HEK293 (cell line): ENCODE measurements around the gene RETNLB.

Source experiments
- CTCF ChIA-PET: fragments of 350-600 bp; formaldehyde crosslinking; extraction: SDS; loops from one replicate; lab custom pipeline; 2021; ENCODE audit warnings: antibody characterized with exemption; lab: Yijun Ruan, JAX
- POLR2A ChIA-PET: fragments of 300-600 bp; formaldehyde crosslinking; extraction: SDS; loops from one replicate; lab custom pipeline; 2020; ENCODE audit warnings: antibody characterized with exemption, inconsistent platforms; lab: Yijun Ruan, JAX
- H3K27ac ChIP-seq: fragments of 200-500 bp; sonication (Bioruptor generic); 2 replicates; pipeline ENCODE4 v1.5.1; 2014; ENCODE audit warnings: low read depth, low read length, control low read depth, inconsistent platforms; ENCODE audit errors: extremely low read depth
- H3K36me3 ChIP-seq, 2 experiments: fragments of 200-500 bp in 1 of 2; sonication (Bioruptor generic) in 1 of 2; 1 replicate in 1 of 2; 2 replicates in 1 of 2; pipeline ENCODE4 v1.5.1; 2014 to 2017; ENCODE audit warnings: inconsistent platforms in 2 of 2, low read length in 2 of 2; ENCODE audit not compliant: control insufficient read depth in 2 of 2, insufficient read depth in 1 of 2
- H3K4me1 ChIP-seq: fragments of 200-500 bp; sonication (Bioruptor generic); 2 replicates; pipeline ENCODE4 v1.5.1; 2014; ENCODE audit warnings: mild to moderate bottlenecking, low read length, inconsistent platforms; ENCODE audit not compliant: control insufficient read depth, insufficient read depth
- H3K4me3 ChIP-seq: 2 replicates; pipeline ENCODE4 v1.5.1; 2011; ENCODE audit warnings: low read depth, mild to moderate bottlenecking, control low read depth, low read length, moderate library complexity
- H3K9me3 ChIP-seq: fragments of 200-500 bp; sonication (Bioruptor generic); 2 replicates; pipeline ENCODE4 v1.5.1; 2014; ENCODE audit warnings: low read depth, low read length, inconsistent platforms; ENCODE audit not compliant: control insufficient read depth, insufficient read depth
- ATF2 ChIP-seq: fragments of 450-650 bp; formaldehyde crosslinking; IDR thresholded peaks from 2 replicates; pipeline ENCODE4 v1.5.1; 2016; ENCODE audit warnings: missing biosample characterization, missing genetic modification characterization, low read depth
- BCL6B ChIP-seq: fragments of 450-650 bp; formaldehyde crosslinking; IDR thresholded peaks from 2 replicates; pipeline ENCODE4 v1.5.1; 2017; ENCODE audit warnings: missing biosample characterization, missing genetic modification characterization
- EGR2 ChIP-seq: fragments of 450-650 bp; formaldehyde crosslinking; IDR thresholded peaks from 2 replicates; pipeline ENCODE4 v1.5.1; 2016; ENCODE audit warnings: low read depth, missing biosample characterization, missing genetic modification characterization
- GFI1B ChIP-seq: fragments of 450-650 bp; formaldehyde crosslinking; IDR thresholded peaks from 2 replicates; pipeline ENCODE4 v1.5.1; 2016; ENCODE audit warnings: missing biosample characterization, missing genetic modification characterization
- GLI4 ChIP-seq: fragments of 450-650 bp; formaldehyde crosslinking; IDR thresholded peaks from 2 replicates; pipeline ENCODE4 v1.5.1; 2016; ENCODE audit warnings: missing biosample characterization, missing genetic modification characterization
- HOXA7 ChIP-seq: sonication (generic); formaldehyde crosslinking; IDR thresholded peaks from 2 replicates; pipeline ENCODE4 v1.8.1; 2022; ENCODE audit warnings: missing genetic modification reagents, borderline replicate concordance
- PRDM1 ChIP-seq: fragments of 450-650 bp; formaldehyde crosslinking; IDR thresholded peaks from 2 replicates; pipeline ENCODE4; 2016; ENCODE audit warnings: missing biosample characterization, missing genetic modification characterization
- REPIN1 ChIP-seq: fragments of 450-650 bp; formaldehyde crosslinking; IDR thresholded peaks from 2 replicates; pipeline ENCODE4 v1.5.1; 2017; ENCODE audit warnings: missing biosample characterization, missing genetic modification characterization, low read depth
- ZBTB20 ChIP-seq: fragments of 450-650 bp; formaldehyde crosslinking; IDR thresholded peaks from 2 replicates; pipeline ENCODE4 v1.5.1; 2016; ENCODE audit warnings: missing biosample characterization, missing genetic modification characterization
- ZBTB49 ChIP-seq: fragments of 450-650 bp; formaldehyde crosslinking; IDR thresholded peaks from 2 replicates; pipeline ENCODE4 v1.5.1; 2016; ENCODE audit warnings: missing biosample characterization, missing genetic modification characterization, low read depth
- ZNF10 ChIP-seq: fragments of 450-650 bp; formaldehyde crosslinking; IDR thresholded peaks from 2 replicates; pipeline ENCODE4 v1.5.1; 2017; ENCODE audit warnings: missing biosample characterization, missing genetic modification characterization
- ZNF169 ChIP-seq: fragments of 450-650 bp; formaldehyde crosslinking; IDR thresholded peaks from 2 replicates; pipeline ENCODE4 v1.5.1; 2016; ENCODE audit warnings: missing biosample characterization, missing genetic modification characterization
- ZNF2 ChIP-seq: fragments of 450-650 bp; formaldehyde crosslinking; IDR thresholded peaks from 2 replicates; pipeline ENCODE4 v1.5.1; 2016; ENCODE audit warnings: missing biosample characterization, missing genetic modification characterization
- ZNF214 ChIP-seq: fragments of 450-650 bp; formaldehyde crosslinking; IDR thresholded peaks from 2 replicates; pipeline ENCODE4 v1.5.1; 2017; ENCODE audit warnings: missing biosample characterization, mild to moderate bottlenecking, missing genetic modification characterization, borderline replicate concordance
- ZNF239 ChIP-seq: fragments of 450-650 bp; formaldehyde crosslinking; IDR thresholded peaks from 2 replicates; pipeline ENCODE4 v1.5.1; 2016; ENCODE audit warnings: missing biosample characterization, missing genetic modification characterization
- ZNF302 ChIP-seq: fragments of 450-650 bp; formaldehyde crosslinking; IDR thresholded peaks from 2 replicates; pipeline ENCODE4 v1.5.1; 2016; ENCODE audit warnings: missing biosample characterization, missing genetic modification characterization, low read depth
- ZNF311 ChIP-seq: fragments of 450-650 bp; formaldehyde crosslinking; IDR thresholded peaks from 2 replicates; pipeline ENCODE4 v1.5.1; 2017; ENCODE audit warnings: missing biosample characterization, missing genetic modification characterization, borderline replicate concordance
- ZNF324 ChIP-seq: fragments of 450-650 bp; formaldehyde crosslinking; IDR thresholded peaks from 2 replicates; pipeline ENCODE4 v1.5.1; 2016; ENCODE audit warnings: missing biosample characterization, missing genetic modification characterization
- ZNF350 ChIP-seq: fragments of 450-650 bp; formaldehyde crosslinking; IDR thresholded peaks from 2 replicates; pipeline ENCODE4 v1.5.0; 2017; ENCODE audit warnings: missing biosample characterization, mild to moderate bottlenecking, missing genetic modification characterization
- ZNF362 ChIP-seq: fragments of 450-650 bp; formaldehyde crosslinking; IDR thresholded peaks from 2 replicates; pipeline ENCODE4 v1.5.1; 2016; ENCODE audit warnings: missing biosample characterization, missing genetic modification characterization
- ZNF513 ChIP-seq: fragments of 450-650 bp; IDR thresholded peaks from 2 replicates; pipeline ENCODE4 v1.5.1; 2018; ENCODE audit warnings: missing biosample characterization, missing genetic modification characterization
- ZNF521 ChIP-seq: fragments of 450-650 bp; formaldehyde crosslinking; IDR thresholded peaks from 2 replicates; pipeline ENCODE4 v1.5.1; 2017; ENCODE audit warnings: missing biosample characterization, mild to moderate bottlenecking, missing genetic modification characterization
- ZNF555 ChIP-seq: fragments of 450-650 bp; formaldehyde crosslinking; conservative IDR thresholded peaks from 2 replicates; pipeline ENCODE4 v1.5.1; 2017; ENCODE audit warnings: missing biosample characterization, mild to moderate bottlenecking, missing genetic modification characterization, inconsistent platforms
- ZNF561 ChIP-seq: fragments of 450-650 bp; IDR thresholded peaks from 2 replicates; pipeline ENCODE4 v1.5.1; 2018; ENCODE audit warnings: missing biosample characterization, missing genetic modification characterization, borderline replicate concordance
- ZNF629 ChIP-seq: fragments of 450-650 bp; formaldehyde crosslinking; IDR thresholded peaks from 2 replicates; pipeline ENCODE4 v1.5.1; 2017; ENCODE audit warnings: missing biosample characterization, missing genetic modification characterization
- ZNF704 ChIP-seq: fragments of 450-650 bp; formaldehyde crosslinking; IDR thresholded peaks from 2 replicates; pipeline ENCODE4 v1.5.1; 2016; ENCODE audit warnings: missing biosample characterization, missing genetic modification characterization

The RETNLB gene

GRCh38 chr3:108791473-108791872, 34.3 kb upstream of the RETNLB start (continued):
- TF ChIP-seq ZNF239 (no peak), ZNF629 (tag by site-specific recombination) (no peak)

- H3K4me1 ChIP-seq: no peaks in the 10 kb centered on the region
- no peak for TF ChIP-seq ZNF214
- no peak for TF ChIP-seq ZBTB20
- TF ChIP-seq ZNF521 (tag by site-specific recombination): no peak
- TF ChIP-seq ZNF2 (tag by site-specific recombination): no peak
- TF ChIP-seq ZNF704 (tag by site-specific recombination): no peak
- TF ChIP-seq ZBTB49 (tag by site-specific recombination): no peak
- no peak for TF ChIP-seq HOXA7
- TF ChIP-seq EGR2: no peak
- no peak for TF ChIP-seq REPIN1 (tag by site-specific recombination)
- no peak for TF ChIP-seq ZNF10 (tag by site-specific recombination)
- TF ChIP-seq GLI4 (tag by site-specific recombination): no peak
- TF ChIP-seq ZNF561 (tag by site-specific recombination): no peak
- no peak for TF ChIP-seq GFI1B
- TF ChIP-seq ATF2 (tag by site-specific recombination): no peak
- TF ChIP-seq ZNF302: no peak
- no peak for TF ChIP-seq ZNF169
- TF ChIP-seq ZNF324: no peak
- TF ChIP-seq PRDM1 (tag by site-specific recombination): no peak
- POLR2A ChIA-PET: no interaction called here
- H3K9me3 ChIP-seq: no peaks in the 10 kb centered on the region
- no peaks in the 10 kb centered on the region for H3K36me3 ChIP-seq
- no peak overlapping the region for H3K4me3 ChIP-seq
- H3K27ac ChIP-seq: no peak overlapping the region
- CTCF ChIA-PET: no interaction called here
Observed at GRCh38 chr3:108780235-108780634, 23.0 kb upstream of the RETNLB start.

- Histone ChIP-seq H3K4me1 (no peaks in the 10 kb centered on the region), H3K4me3 (no peak overlapping the region), H3K9me3 (no peaks in the 10 kb centered on the region), H3K36me3 (no peaks in the 10 kb centered on the region), H3K27ac (no peak overlapping the region)
- POLR2A ChIA-PET: no interaction called here
- CTCF ChIA-PET: no interaction called here
- TF ChIP-seq ZNF561 (tag by site-specific recombination) (no peak), ZNF555 (tag by site-specific recombination) (no peak), BCL6B (tag by site-specific recombination) (no peak), ZNF311 (no peak), ZNF362 (tag by site-specific recombination) (no peak), ZNF350 (tag by site-specific recombination) (no peak), ZNF513 (tag by site-specific recombination) (no peak)
Observed at GRCh38 chr3:108779496-108779895, 22.3 kb upstream of the RETNLB start.
